GM12891 (cell line): ENCODE results near the gene LY6G6F.
A peak's percentile ranks its signal among the peaks of the same experiment; 100 is the strongest.

Source experiments
- DNase-seq: peaks from one replicate; pipeline ENCODE4 v3.0.0; 2011; ENCODE audit warnings: low spot score; ENCODE audit not compliant: insufficient read length
- FAIRE-seq: peaks from 2 replicates; lab custom pipeline; 2011; peaks lifted over from hg19 to GRCh38; lab: Jason Lieb, UNC
- PAX5 ChIP-seq: IDR thresholded peaks from 2 replicates; pipeline ENCODE4 v1.6.1; 2011; ENCODE audit warnings: low read length, moderate library complexity, mild to moderate bottlenecking; ENCODE audit not compliant: insufficient read depth, severe bottlenecking
- POLR2A ChIP-seq: IDR thresholded peaks from 2 replicates; pipeline ENCODE4 v1.6.1; 2011; ENCODE audit warnings: low read depth, low read length, control low read depth
- POLR2AphosphoS5 ChIP-seq: IDR thresholded peaks from 2 replicates; pipeline ENCODE4 v1.6.1; 2011; ENCODE audit warnings: low read depth, low read length, control low read depth
- POU2F2 ChIP-seq: IDR thresholded peaks from 2 replicates; pipeline ENCODE4 v1.6.1; 2011; ENCODE audit warnings: low read depth, mild to moderate bottlenecking, control low read depth, low read length, moderate library complexity
- SPI1 ChIP-seq: IDR thresholded peaks from 2 replicates; pipeline ENCODE4 v1.6.1; 2011; ENCODE audit warnings: low read depth, low read length, control low read depth
- TAF1 ChIP-seq: IDR thresholded peaks from 2 replicates; pipeline ENCODE4 v1.6.1; 2011; ENCODE audit warnings: low read depth, low read length, control low read depth

Gene LY6G6F

GRCh38 chr6:31732029-31732428 lies 25.4 kb downstream of the LY6G6F start:
- FAIRE-seq, result no peak
- TF ChIP-seq POLR2A (no peak), POU2F2 (no peak)
- no peak for DNase-seq

DNA sequence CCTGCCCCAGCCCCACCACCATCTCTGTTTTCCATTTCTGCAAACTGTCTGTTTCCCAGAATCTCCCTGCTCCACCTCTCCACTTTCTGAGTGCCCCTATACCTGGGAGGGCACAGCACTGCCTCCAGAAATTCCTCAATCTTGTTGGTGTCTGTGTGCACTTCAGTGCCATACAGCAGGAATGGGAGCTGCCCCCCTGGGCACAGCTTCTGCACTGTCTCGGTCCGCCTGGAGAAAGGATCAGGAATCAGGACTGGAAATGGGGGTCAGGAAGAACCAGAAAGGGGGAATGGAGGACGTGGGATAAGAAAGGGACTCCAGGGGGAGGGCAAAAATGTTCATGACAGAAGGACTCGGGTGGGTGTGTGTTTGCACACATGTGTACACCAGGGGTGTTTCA lies 27.1 kb downstream of the LY6G6F start:
- TF ChIP-seq POLR2AphosphoS5, result no peak
- no peak for TF ChIP-seq PAX5
- no peak for TF ChIP-seq TAF1
- TF ChIP-seq SPI1, result no peak
- TF ChIP-seq POU2F2, result no peak
- no peak for TF ChIP-seq POLR2A
- no peak for FAIRE-seq
- DNase-seq, result no peak

DNA sequence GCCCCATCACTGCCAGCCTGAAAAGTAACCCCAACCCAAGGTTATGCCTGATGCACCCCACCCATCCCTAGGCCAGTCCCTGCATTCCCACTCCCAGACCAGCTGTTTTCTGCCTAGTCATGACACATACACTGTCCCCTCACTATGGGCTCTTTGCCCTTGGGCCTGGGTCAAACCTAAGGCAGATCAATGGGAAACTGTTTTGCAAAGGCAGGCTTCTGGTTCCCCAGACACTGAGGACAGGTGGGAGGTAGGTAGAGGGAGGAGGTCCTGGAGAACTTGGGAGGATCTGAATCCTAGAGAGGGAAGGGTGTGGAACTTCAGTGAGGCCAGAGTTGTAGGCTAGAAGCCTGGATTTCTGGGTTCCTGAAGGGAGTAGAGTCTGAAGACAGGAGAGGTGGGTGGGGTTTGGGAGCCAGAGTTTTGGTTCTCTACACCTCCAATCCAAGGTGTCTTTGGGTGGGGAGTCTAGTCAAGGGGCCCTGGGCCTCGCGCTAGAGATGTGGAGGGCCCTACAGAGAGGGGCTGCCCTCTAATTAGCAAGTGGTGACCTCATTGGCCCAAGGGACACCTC lies 27.7 kb downstream of the LY6G6F start:
- DNase-seq (peak; percentile 65), FAIRE-seq (no peak)
- TF ChIP-seq POLR2AphosphoS5 (no peak), SPI1 (no peak), TAF1 (no peak), PAX5 (no peak), POLR2A (no peak), POU2F2 (no peak)

DNA sequence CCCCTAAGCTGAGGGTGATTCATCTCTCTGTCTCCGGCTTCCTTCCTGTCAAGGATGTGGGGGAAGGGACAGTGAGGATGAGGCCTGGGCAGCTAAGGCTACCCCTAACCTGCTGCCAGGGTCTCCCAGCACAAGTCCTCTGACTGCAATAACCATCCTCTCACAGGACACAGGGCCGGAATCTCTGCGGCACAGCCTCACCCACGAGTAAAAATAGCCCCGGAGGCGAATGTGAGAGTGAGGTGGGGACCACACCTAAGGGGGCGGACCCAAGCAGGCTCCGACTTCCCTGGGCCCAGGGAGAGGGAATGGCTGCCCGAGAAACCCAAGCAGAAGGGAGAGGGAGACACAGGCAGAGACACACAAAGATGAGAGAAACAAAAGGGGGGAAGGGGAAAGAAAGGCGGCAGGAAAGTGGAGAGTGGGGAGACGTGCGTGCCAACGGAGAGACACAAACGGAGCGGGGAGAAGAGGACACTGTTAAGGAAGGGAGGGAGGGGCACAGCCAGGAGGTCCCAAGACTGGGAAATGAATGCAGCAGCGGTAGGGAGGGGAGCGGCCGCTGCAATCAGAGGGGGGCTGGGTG lies 28.2 kb downstream of the LY6G6F start:
- DNase-seq, result no peak
- TF ChIP-seq POU2F2, result peak; percentile 80; the same call in 1 of the 2 replicates
- TF ChIP-seq POLR2A, result no peak
- TF ChIP-seq PAX5, result no peak
- 0 out of 2 replicates have a peak, but pooled peaks have one; percentile 8 for TF ChIP-seq TAF1
- peak; percentile 1; the same call in 1 of the 2 replicates for TF ChIP-seq POLR2AphosphoS5
- TF ChIP-seq SPI1, result peak; percentile 41; the same call in 1 of the 2 replicates
- FAIRE-seq, result peak; percentile 80

DNA sequence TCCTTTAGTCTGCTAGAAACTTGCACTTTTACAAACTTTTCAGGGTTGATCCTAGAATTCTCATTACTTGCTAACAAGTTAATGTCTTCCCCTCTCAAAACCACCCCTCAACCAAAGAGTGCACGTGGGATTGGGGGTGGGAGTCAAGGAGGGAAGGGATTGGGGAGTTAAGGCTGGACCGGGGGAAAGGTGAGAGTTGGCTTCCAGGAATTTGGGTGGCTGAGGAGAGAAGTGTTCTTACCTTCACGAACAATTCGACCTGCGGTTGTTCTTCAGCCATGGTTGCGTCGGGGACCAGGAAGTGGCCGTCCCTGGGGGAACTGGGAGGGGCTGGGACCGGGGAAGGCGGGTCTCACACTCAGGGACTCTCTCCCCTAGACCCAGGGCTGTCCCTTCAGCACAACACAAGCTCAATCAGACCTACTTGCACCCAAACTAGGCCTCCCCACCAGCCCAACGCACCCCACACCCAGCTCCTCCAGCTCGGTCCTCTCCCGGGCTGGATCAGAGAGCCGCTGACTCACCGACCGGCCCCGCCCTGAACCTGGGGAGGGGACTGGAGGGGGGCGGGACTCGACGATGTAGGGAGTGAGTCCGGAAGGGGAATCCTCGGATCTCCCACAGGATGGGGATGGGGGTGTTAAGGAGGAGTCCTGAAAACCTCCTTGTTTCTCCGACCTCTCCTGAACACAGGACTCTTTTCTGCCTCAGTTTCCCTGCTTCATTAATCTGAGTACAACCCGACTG lies 29.5 kb downstream of the LY6G6F start, which contains the start of gene CLIC1:
Gene CLIC1 (minus strand): TSS at position 510 of the 747 bp plus-strand sequence. CDS start 230 bp downstream, at position 280.
- FAIRE-seq (peak; percentile 72), DNase-seq (peak; percentile 69)

DNA sequence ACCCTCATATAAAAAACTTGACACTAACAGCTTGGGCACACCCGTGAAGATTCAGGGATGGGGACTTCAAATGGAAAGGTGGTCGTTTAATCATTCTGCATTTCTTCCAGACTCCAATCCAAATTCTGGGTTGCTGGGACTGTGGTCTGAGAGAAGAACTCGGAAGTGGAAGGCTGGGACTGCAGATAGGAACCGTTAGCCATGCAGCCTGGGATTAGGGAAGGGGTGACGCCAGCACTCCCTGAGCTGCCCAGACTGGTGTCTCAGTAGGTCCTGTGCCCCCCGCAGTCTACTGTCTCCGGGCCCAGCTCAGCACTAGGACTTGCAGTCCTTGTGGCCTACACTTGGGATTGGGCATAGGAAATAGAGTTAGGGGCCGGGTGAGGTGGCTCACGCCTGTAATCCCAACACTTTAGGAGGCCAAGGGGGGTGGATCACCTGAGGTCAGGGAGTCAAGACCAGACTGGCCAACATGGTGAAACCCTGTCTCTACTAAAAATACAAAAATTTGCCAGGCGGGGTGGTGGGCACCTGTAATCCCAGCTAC lies 30.2 kb downstream of the LY6G6F start:
- no peak for DNase-seq
- no peak for FAIRE-seq
- TF ChIP-seq POLR2AphosphoS5 (no peak), POU2F2 (0 out of 2 replicates have a peak, but pooled peaks have one; percentile 5)

More for the DNA sequence above, 29.5 kb downstream of the LY6G6F start, which contains the start of gene CLIC1:
- TF ChIP-seq SPI1, result peak; percentile 66
- TF ChIP-seq TAF1, result peak; percentile 76; the same call in 1 of the 2 replicates
- peak; percentile 90 for TF ChIP-seq POLR2A
- peak; percentile 72 for TF ChIP-seq POLR2AphosphoS5
- 0 out of 2 replicates have a peak, but pooled peaks have one; percentile 10 for TF ChIP-seq POU2F2
- TF ChIP-seq PAX5, result no peak

DNA sequence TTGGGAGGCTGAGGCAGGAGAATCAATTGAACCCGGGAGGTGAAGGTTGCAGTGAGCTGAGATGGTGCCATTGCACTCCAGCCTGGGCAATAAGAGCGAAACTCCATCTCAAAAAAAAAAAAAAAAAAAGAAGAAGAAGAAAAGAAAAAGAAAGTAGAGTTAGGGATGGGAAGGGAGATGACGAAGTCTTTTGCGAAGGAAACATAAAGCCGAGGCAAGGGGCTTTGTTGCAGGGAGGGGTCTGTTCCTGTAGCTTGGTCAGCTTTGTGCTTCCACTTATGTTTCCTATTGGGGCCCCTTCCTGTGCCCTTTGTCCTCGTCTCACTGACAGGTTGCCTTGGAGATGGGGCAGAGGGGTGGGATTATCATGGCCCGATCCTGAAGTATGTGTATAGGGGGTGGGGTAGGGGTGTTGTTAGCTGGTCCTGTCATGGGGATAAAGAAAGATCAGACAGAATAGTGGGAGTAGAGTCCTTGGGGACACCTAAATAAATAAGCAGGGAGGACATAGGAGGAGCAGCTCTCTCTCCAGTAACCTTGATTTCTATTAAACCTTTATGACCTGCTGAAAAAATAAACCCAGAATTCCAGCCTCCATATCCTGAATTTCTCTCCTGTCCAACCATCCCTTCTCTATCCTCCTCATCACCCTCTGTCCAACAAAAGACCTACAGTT lies 30.8 kb downstream of the LY6G6F start:
- no peak for TF ChIP-seq SPI1
- TF ChIP-seq POU2F2, result no peak
- TF ChIP-seq PAX5, result no peak
- no peak for TF ChIP-seq POLR2A
- TF ChIP-seq POLR2AphosphoS5, result no peak
- no peak for TF ChIP-seq TAF1

GRCh38 chr6:31737991-31738979 lies 31.6 kb downstream of the LY6G6F start:
- no peak for DNase-seq
- TF ChIP-seq SPI1 (peak; percentile 75), TAF1 (no peak), POLR2A (peak; percentile 25), POLR2AphosphoS5 (peak; percentile 20; the same call in 1 of the 2 replicates)
- peak; percentile 63 for FAIRE-seq

More for the DNA sequence above, 30.8 kb downstream of the LY6G6F start:
- no peak for FAIRE-seq
- no peak for DNase-seq
